GM15510 (cell line): ENCODE results near the gene ERBB4.

ENCODE experiments used
- POLR2A ChIP-seq: IDR thresholded peaks from 3 replicates; pipeline ENCODE4 v1.6.1; 2011; ENCODE audit warnings: borderline replicate concordance; ENCODE audit not compliant: insufficient read length; ENCODE audit errors: extremely low read depth

Gene ERBB4

GRCh38 chr2:211864328-211864727 lies 674.3 kb downstream of the ERBB4 start:
- TF ChIP-seq POLR2A, result no peak

DNA sequence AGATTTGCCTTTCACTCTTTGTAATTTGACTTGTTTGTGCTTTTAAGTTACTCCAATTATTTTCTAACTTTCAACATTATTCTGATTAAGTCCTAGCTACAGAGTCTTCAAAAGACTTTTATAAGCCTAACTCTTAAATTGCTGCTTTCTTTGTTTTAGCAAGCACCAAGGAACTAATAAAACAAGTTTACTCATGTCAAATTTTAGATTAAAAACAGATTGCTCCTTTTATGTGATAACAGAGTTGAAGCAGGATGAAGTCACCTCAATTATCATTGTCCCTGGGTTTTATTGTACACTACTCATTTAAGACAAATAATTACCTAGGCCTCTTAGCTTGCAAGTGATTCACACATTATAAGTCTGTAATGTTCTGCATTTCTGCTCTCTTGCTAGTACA lies 678.4 kb downstream of the ERBB4 start:
- TF ChIP-seq POLR2A, result no peak

DNA sequence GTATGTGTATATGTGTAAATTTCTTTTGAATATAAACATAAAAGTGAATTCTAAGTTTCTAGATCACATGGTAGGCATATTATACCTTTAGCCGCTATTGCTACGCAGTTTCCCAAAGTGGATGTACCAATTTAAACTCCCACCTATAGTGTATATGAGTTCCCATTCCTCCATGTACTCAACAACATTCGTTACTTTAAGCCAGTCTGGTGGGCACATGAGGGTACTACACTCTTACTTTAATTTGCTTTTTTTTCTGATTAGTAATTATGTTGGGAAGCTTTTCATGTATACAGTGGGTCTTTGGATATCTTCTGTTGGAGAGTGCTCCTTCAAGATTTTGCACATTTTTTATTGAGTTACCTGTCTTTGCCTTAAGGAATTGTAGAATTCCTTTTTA lies 683.8 kb downstream of the ERBB4 start:
- TF ChIP-seq POLR2A, result no peak

DNA sequence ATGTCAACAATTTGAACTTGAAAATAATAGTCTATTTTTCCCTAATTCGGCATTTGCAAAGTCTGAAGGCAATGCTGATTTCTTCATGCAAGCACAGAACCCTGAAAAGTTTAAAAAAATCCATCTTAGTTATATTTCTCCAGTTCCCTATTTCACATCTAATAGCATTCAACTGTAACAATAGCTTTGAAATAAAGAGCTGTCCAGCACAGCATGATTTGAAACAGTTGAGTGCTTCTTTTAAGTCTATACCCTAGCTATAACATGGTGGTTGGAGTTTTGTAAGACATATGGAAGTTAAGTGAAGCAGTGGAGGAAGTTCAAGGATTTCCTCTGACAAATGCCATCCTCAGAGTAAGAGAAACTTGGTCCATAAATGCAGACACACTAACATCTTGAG lies 691.9 kb downstream of the ERBB4 start:
- no peak for TF ChIP-seq POLR2A

DNA sequence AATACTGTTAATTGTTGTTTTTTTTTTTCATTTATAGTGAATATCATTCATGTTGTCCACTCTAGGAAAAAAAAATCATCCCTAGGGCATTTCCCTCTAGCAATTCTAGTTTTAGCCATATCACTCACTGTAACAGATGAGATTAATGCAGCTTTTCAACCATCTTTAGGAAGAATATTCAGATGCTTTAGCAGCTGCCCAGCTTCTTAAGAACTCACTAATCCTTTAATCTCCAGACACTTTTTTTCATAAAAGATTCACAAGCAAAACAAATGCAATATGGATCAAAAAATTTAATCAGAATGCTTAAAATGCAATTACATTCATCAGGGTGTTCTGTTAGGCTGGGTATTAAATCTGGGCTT lies 692.6 kb downstream of the ERBB4 start:
- no peak for TF ChIP-seq POLR2A

GRCh38 chr2:211845338-211846035 lies 693.1 kb downstream of the ERBB4 start:
- no peak for TF ChIP-seq POLR2A

GRCh38 chr2:211837706-211838105 lies 700.9 kb downstream of the ERBB4 start:
- no peak for TF ChIP-seq POLR2A

- no peak for TF ChIP-seq POLR2A
Measured at GRCh38 chr2:211837206-211837605, 701.4 kb downstream of the ERBB4 start.

DNA sequence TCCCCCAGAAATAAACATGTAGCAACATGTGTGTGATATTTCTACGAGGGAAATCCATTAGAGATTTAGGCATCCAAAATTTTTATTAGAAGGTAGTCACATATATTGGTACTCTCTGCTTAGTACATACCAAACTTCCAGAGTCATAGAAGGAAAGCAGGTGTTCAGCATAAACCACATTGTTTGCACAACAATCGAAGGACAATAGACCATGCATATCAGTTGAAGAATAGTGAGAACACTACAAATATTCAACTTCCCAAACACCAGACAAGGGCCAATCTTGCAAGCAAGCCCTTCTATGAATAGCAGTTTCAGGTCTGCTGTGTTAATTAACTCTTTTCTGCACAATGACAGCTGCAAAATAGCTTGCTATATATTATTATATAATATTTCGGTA lies 702.2 kb downstream of the ERBB4 start:
- TF ChIP-seq POLR2A, result no peak

- TF ChIP-seq POLR2A, result no peak
Measured at GRCh38 chr2:211835695-211836094, 702.9 kb downstream of the ERBB4 start.

- no peak for TF ChIP-seq POLR2A
Measured at GRCh38 chr2:211833582-211834279, 704.9 kb downstream of the ERBB4 start.

GRCh38 chr2:211829725-211830124 lies 708.9 kb downstream of the ERBB4 start:
- TF ChIP-seq POLR2A, result no peak

- TF ChIP-seq POLR2A, result no peak
Measured at GRCh38 chr2:211823886-211824479, 714.6 kb downstream of the ERBB4 start.

- TF ChIP-seq POLR2A, result no peak
Measured at GRCh38 chr2:211822686-211823335, 715.8 kb downstream of the ERBB4 start.

DNA sequence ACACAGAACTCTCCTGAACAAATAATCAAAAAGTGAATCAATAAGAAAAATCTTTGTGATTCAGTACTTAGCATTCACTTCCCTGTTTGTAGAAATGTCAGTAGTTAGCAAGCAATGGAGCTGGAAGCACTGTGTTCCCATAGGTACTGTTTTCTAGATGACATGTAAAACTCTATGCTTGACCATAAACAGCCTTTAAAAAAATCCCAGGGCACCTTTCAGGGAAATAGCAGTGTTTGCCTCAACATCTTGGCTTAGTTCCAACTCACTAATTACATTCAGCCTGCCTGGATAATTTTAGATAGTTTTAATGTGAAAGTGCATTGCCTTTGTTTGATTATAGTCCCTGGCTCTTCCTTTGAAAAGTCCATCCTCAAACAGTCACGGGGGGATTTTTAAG lies 721.8 kb downstream of the ERBB4 start:
- no peak for TF ChIP-seq POLR2A
